SW480 (cell line): ENCODE data around the gene ZNF775.

Experiments
- DNase-seq: peaks from one replicate; pipeline ENCODE4 v3.0.0-alpha.2; 2016; ENCODE audit warnings: low spot score

ZNF775 gene

GRCh38 chr7:150441524-150441923 lies 62.4 kb downstream of the ZNF775 start:
- DNase-seq, result no peak

- DNase-seq, result no peak
Observed at GRCh38 chr7:150442811-150443210, 63.7 kb downstream of the ZNF775 start.

GRCh38 chr7:150443793-150444540 lies 64.8 kb downstream of the ZNF775 start:
- no peak for DNase-seq

- no peak for DNase-seq
Observed at GRCh38 chr7:150444674-150445365, 65.7 kb downstream of the ZNF775 start.

- DNase-seq, result no peak
Observed at GRCh38 chr7:150446288-150446938, 67.3 kb downstream of the ZNF775 start.
